GM12873 (cell line): ENCODE measurements around the gene DYNLRB1.
A peak's percentile ranks its signal among the peaks of the same experiment; 100 is the strongest.

Experiments used
- CTCF ChIP-seq: IDR thresholded peaks from 2 replicates; pipeline ENCODE4 v1.5.1; 2012; ENCODE audit warnings: low read depth, mild to moderate bottlenecking, moderate library complexity, low read length, control low read depth; ENCODE audit not compliant: insufficient read depth; ENCODE audit errors: missing control alignments

DYNLRB1 gene

GRCh38 chr20:34535301-34535840, 19.1 kb downstream of the DYNLRB1 start:
- no peak for TF ChIP-seq CTCF

- TF ChIP-seq CTCF = no peak
These were observed 19.6 kb downstream of the DYNLRB1 start for GRCh38 chr20:34535857-34536256.

GRCh38 chr20:34536798-34537394, 20.7 kb downstream of the DYNLRB1 start:
- TF ChIP-seq CTCF = peak; percentile 74

- TF ChIP-seq CTCF = no peak
These were observed 21.4 kb downstream of the DYNLRB1 start for GRCh38 chr20:34537651-34538050.

- TF ChIP-seq CTCF = peak; percentile 93
These were observed 22.5 kb downstream of the DYNLRB1 start for GRCh38 chr20:34538671-34539123.

GRCh38 chr20:34539756-34540155, 23.5 kb downstream of the DYNLRB1 start:
- no peak for TF ChIP-seq CTCF

GRCh38 chr20:34540596-34541263, 24.5 kb downstream of the DYNLRB1 start:
- no peak for TF ChIP-seq CTCF
